DND-41 (cell line): ENCODE data around the gene CBX4.

Source experiments
- CTCF ChIP-seq: IDR thresholded peaks from 2 replicates; pipeline ENCODE4 v1.5.1; 2012; ENCODE audit warnings: borderline replicate concordance, low read length, moderate library complexity, mild to moderate bottlenecking; ENCODE audit not compliant: poor library complexity, severe bottlenecking; ENCODE audit errors: extremely low read depth
- EZH2 ChIP-seq: IDR thresholded peaks from 3 replicates; pipeline ENCODE4 v1.6.1; 2012; ENCODE audit warnings: borderline replicate concordance, low read depth, mild to moderate bottlenecking, moderate library complexity, low read length, inconsistent platforms; ENCODE audit not compliant: severe bottlenecking

- no peak for TF ChIP-seq CTCF
- no peak for TF ChIP-seq EZH2
These were observed 16.6 kb downstream of the CBX4 start for GRCh38 chr17:79822583-79823124.
